CD4-positive, alpha-beta T cell (primary cell): ENCODE measurements around the gene TICRR. TPM values are rescaled to one million over a fixed set of nuclear protein-coding genes. Genes with fewer than 3 reads are reported as not detected.

Experiments used
- ATAC-seq: fragments of 200-7000 bp; cut with Tn5 transposase; one replicate; pipeline ENCODE4 v1.10.0; 2022; ENCODE audit warnings: mild to moderate bottlenecking; ENCODE audit not compliant: poor library complexity
- CTCF ChIA-PET: fragments of 350-600 bp; sonication (Branson Sonifier 250); formaldehyde crosslinking; loops from one replicate; lab custom pipeline; 2021; ENCODE audit warnings: antibody characterized with exemption, inconsistent platforms; lab: Charles Lee
- POLR2A ChIA-PET: fragments of 350-600 bp; sonication (Branson Sonifier 250); formaldehyde crosslinking; loops from one replicate; lab custom pipeline; 2021; ENCODE audit warnings: antibody characterized with exemption, inconsistent platforms; lab: Charles Lee
- DNase-seq, 14 experiments: peaks; one replicate each; pipeline ENCODE4 v3.0.0-alpha.2; 2013 to 2020; ENCODE audit warnings: mixed read lengths in 2 of 14
- H3K27ac ChIP-seq, 2 donors: one replicate each; pipeline versions ENCODE4 v1.5.1 to v1.7.0; 2013; ENCODE audit warnings: low read length in 2 of 2, low read depth in 1 of 2, mild to moderate bottlenecking in 1 of 2
- H3K27me3 ChIP-seq, 2 experiments: 1 replicate in 1 of 2; 2 replicates in 1 of 2; pipeline versions ENCODE4 v1.6.1 to v1.7.0; 2013; ENCODE audit warnings: low read length in 2 of 2, control low read depth in 1 of 2, mild to moderate bottlenecking in 1 of 2, moderate library complexity in 1 of 2; ENCODE audit not compliant: insufficient read depth in 2 of 2, control insufficient read depth in 1 of 2
- H3K36me3 ChIP-seq: one replicate; pipeline ENCODE4 v1.6.1; 2013; ENCODE audit warnings: low read length, control low read depth; ENCODE audit not compliant: insufficient read depth
- H3K4me1 ChIP-seq: one replicate; pipeline ENCODE4 v1.6.1; 2013; ENCODE audit warnings: low read length, control low read depth; ENCODE audit not compliant: insufficient read depth
- H3K4me3 ChIP-seq: one replicate; pipeline ENCODE4 v1.5.1; 2013; ENCODE audit warnings: mild to moderate bottlenecking, low read length, moderate library complexity
- H3K9me3 ChIP-seq, 2 experiments: 1 replicate in 1 of 2; 2 replicates in 1 of 2; pipeline versions ENCODE4 v1.6.1 to v1.7.0; 2013; ENCODE audit warnings: low read length in 2 of 2, mild to moderate bottlenecking in 2 of 2, control low read depth in 1 of 2, moderate library complexity in 1 of 2; ENCODE audit not compliant: control insufficient read depth in 1 of 2, insufficient read depth in 1 of 2
- H3K27ac Mint-ChIP-seq: one replicate; pipeline ENCODE4 v1.8.0; 2020; ENCODE audit warnings: mixed read lengths
- H3K27me3 Mint-ChIP-seq: one replicate; pipeline ENCODE4 v1.8.0; 2021; ENCODE audit warnings: mixed read lengths
- H3K36me3 Mint-ChIP-seq: one replicate; pipeline ENCODE4 v1.8.0; 2021; ENCODE audit warnings: low read depth, mixed read lengths
- H3K4me1 Mint-ChIP-seq: one replicate; pipeline ENCODE4 v1.8.0; 2021; ENCODE audit warnings: low read depth, mixed read lengths
- H3K4me3 Mint-ChIP-seq: one replicate; pipeline ENCODE4 v1.8.0; 2020; ENCODE audit warnings: mild to moderate bottlenecking, mixed read lengths
- H3K9me3 Mint-ChIP-seq: one replicate; pipeline ENCODE4 v1.8.0; 2020; ENCODE audit warnings: mixed read lengths
- intact Hi-C, 2 experiments: fragments of 100-400 bp; cut with DNase I in 1 of 2; cut with micrococcal nuclease in 1 of 2; formaldehyde crosslinking; loops; one replicate each; pipeline versions ENCODE4 v1.15.1 to v1.9.0; 2023 to 2025; cut with DNase I, micrococcal nuclease
- total RNA-seq, 174 experiments: library from RNA in 2 of 174; stranded (reverse) in 2 of 174; gene quantifications; one replicate each; pipeline ENCODE4 v1.2.3 and lab custom pipeline; 2021 to 2026
- TF ChIP-seq, protein P1 (sequence below): fragments of 200-600 bp; IDR thresholded peaks from one replicate; pipeline ENCODE4 v1.8.0; 2022; ENCODE audit warnings: antibody characterized with exemption, mild to moderate bottlenecking

The TICRR gene
- total RNA-seq, 2 experiments from 2014 or later, result 0.05 to 0.06 TPM

DNA sequence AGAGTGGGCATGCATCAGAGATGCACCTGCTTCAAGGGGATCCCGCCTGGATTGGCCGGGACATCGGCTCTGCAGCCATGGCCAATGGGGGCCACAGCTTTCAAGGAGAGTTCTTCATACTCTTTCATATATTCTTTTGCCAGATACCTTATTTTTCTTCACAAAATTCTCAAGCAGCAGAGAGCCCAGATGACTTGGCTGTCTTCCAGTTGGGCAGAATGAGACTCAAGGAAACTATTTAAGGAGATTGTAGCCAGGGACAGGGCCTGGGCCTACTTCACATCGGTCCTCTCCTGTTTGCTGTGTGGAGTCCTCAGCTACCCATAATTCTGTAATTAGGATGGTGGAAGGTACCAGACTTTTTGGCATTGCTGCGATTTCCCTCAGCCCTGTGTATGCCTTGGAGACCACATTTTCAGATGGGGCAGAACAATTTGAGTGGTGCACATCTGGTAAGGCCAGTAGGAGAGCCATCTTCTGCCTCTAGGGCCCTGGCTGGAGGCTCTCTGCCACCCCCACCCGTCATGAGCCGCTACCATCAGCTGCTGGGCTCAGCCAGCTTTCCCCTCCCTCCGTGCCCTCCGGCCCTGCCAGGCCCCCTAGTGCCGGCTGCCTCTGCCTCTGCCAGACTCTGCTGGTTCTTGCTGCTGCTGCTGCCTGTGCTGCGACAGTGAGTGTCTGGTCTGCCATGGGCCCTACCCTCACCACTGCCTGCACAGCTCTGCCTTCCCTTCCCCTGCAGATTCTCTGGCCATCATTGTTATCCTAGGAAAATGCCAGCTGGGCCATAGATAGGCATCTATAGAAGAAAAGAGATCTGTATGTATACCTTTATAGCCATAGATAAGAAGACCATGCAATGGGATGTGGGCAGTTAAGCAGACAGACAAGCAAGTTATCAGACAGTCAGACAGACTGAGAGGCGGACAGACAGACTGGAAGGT is 97.2 kb downstream of the TICRR start:
- Mint-ChIP-seq H3K4me3 (no peak overlapping the region), H3K27me3 (peaks cover 13% of the 10 kb centered on the region), H3K27ac (no peak overlapping the region), H3K36me3 (no peaks in the 10 kb centered on the region), H3K9me3 (no peaks in the 10 kb centered on the region), H3K4me1 (no peaks in the 10 kb centered on the region)
- no peak for DNase-seq
- Histone ChIP-seq H3K4me1 (no peaks in the 10 kb centered on the region), H3K4me3 (no peak overlapping the region), H3K27me3 (no peaks in the 10 kb centered on the region), H3K9me3 (peaks cover 0 to 7% of the 10 kb centered on the region in 2 experiments), H3K27ac (no peak overlapping the region), H3K36me3 (no peaks in the 10 kb centered on the region)
- TF ChIP-seq, protein P1, sequence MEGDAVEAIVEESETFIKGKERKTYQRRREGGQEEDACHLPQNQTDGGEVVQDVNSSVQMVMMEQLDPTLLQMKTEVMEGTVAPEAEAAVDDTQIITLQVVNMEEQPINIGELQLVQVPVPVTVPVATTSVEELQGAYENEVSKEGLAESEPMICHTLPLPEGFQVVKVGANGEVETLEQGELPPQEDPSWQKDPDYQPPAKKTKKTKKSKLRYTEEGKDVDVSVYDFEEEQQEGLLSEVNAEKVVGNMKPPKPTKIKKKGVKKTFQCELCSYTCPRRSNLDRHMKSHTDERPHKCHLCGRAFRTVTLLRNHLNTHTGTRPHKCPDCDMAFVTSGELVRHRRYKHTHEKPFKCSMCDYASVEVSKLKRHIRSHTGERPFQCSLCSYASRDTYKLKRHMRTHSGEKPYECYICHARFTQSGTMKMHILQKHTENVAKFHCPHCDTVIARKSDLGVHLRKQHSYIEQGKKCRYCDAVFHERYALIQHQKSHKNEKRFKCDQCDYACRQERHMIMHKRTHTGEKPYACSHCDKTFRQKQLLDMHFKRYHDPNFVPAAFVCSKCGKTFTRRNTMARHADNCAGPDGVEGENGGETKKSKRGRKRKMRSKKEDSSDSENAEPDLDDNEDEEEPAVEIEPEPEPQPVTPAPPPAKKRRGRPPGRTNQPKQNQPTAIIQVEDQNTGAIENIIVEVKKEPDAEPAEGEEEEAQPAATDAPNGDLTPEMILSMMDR, result no peak
- intact Hi-C loops, result no loop called here
- POLR2A ChIA-PET, result no interaction called here
- CTCF ChIA-PET, result no interaction called here
- no peak for ATAC-seq

DNA sequence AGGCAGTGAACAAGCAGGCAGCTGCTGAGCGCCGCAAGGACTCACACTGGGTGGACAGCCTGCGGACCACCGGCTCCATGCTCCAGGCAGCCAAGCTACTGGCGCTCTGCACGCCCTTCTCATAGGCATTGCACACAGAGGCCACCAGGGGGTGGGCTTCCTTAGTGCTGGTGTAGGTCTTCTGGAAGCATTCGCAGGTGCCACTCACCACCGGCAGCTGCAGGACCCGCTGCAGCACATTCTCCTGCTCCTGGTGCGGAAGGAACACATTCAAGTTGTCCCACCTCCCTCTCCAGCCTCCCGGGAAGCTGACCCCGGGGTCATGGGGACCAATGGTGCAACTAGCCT is 97.9 kb downstream of the TICRR start:
- no peak overlapping the region for H3K4me3 Mint-ChIP-seq

DNA sequence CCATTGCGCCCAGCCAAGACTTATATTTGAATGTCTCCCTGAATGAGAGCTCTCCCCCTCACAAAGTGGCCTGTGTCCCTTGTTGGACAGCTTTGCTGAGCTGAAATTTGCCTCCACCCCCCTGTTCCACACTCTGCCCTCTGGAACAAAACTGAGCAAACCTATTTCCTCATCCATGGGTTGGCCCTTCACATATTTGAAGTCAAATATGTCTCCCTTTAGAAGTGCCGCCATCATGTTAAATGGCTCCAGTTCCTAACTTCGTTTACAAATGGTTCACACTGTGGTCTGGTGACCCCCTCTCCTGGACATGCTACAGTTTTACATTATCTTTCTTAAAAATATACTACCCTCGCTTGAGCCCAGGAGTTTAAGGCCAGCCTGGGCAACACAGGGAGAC is 99.3 kb downstream of the TICRR start:
- CTCF ChIA-PET, result no interaction called here
- Histone ChIP-seq H3K4me1 (no peaks in the 10 kb centered on the region), H3K27me3 (no peaks in the 10 kb centered on the region), H3K36me3 (no peaks in the 10 kb centered on the region), H3K9me3 (peaks cover 0 to 5% of the 10 kb centered on the region in 2 experiments), H3K27ac (no peak overlapping the region), H3K4me3 (no peak overlapping the region)
- DNase-seq (no peak), ATAC-seq (no peak)
- H3K4me1 Mint-ChIP-seq, result no peaks in the 10 kb centered on the region
- POLR2A ChIA-PET, result no interaction called here
- intact Hi-C loops, result no loop called here
- no peaks in the 10 kb centered on the region for H3K27me3 Mint-ChIP-seq
- H3K36me3 Mint-ChIP-seq, result no peaks in the 10 kb centered on the region
- H3K9me3 Mint-ChIP-seq, result no peaks in the 10 kb centered on the region
- H3K4me3 Mint-ChIP-seq, result no peak overlapping the region
- TF ChIP-seq, protein P1, result no peak
- H3K27ac Mint-ChIP-seq, result no peak overlapping the region

More for the DNA sequence above, 97.9 kb downstream of the TICRR start:
- peaks cover 0 to 5% of the 10 kb centered on the region in 2 experiments for H3K9me3 ChIP-seq
- no peak overlapping the region for H3K27ac Mint-ChIP-seq
- no peaks in the 10 kb centered on the region for H3K27me3 ChIP-seq
- H3K4me3 ChIP-seq, result no peak overlapping the region
- no peak for ATAC-seq
- TF ChIP-seq, protein P1, result no peak
- no peaks in the 10 kb centered on the region for H3K36me3 ChIP-seq
- no peaks in the 10 kb centered on the region for H3K36me3 Mint-ChIP-seq
- intact Hi-C loops, result no loop called here
- H3K27me3 Mint-ChIP-seq, result peaks cover 9% of the 10 kb centered on the region
- ChIA-PET CTCF (no interaction called here), POLR2A (no interaction called here)
- H3K4me1 Mint-ChIP-seq, result no peaks in the 10 kb centered on the region
- no peak overlapping the region for H3K27ac ChIP-seq
- peak in 2 of 14 experiments; percentile 8 to 37 for DNase-seq
- H3K4me1 ChIP-seq, result no peaks in the 10 kb centered on the region
- no peaks in the 10 kb centered on the region for H3K9me3 Mint-ChIP-seq
